Naive thymus-derived CD8-positive, alpha-beta T cell (primary cell): ENCODE data around the gene PPL. TPM values are rescaled to one million over a fixed set of nuclear protein-coding genes. Genes with fewer than 3 reads are reported as not detected.

ENCODE experiments used
- ATAC-seq, 2 donors: fragments of 150-1000 bp; cut with Tn5 transposase in 1 of 2; sonication (Bioruptor Pico), chemical (Tn5 transposase) in 1 of 2; 1 replicate in 1 of 2; 2 replicates in 1 of 2; pipeline ENCODE4 v1.10.0; 2021; ENCODE audit warnings: mild to moderate bottlenecking in 2 of 2, moderate library complexity in 2 of 2
- POLR2A ChIA-PET: fragments of 350-600 bp; sonication (Branson Sonifier 250); formaldehyde crosslinking; loops from one replicate; lab custom pipeline; 2021; ENCODE audit warnings: antibody characterized with exemption; lab: Charles Lee
- DNase-seq, 10 donors: peaks; one replicate each; pipeline versions ENCODE4 v3.0.0 to v3.0.0-alpha.2; 2020 to 2022
- H3K27ac Mint-ChIP-seq, 10 donors: one replicate each; pipeline ENCODE4 v1.8.0; 2020 to 2022; ENCODE audit warnings: mild to moderate bottlenecking in 10 of 10, mixed read lengths in 10 of 10, moderate library complexity in 4 of 10, inconsistent platforms in 1 of 10
- H3K27me3 Mint-ChIP-seq, 5 donors: one replicate each; pipeline ENCODE4 v1.8.0; 2021 to 2022; ENCODE audit warnings: mixed read lengths in 5 of 5
- H3K36me3 Mint-ChIP-seq, 3 donors: one replicate each; pipeline ENCODE4 v1.8.0; 2020 to 2022; ENCODE audit warnings: mixed read lengths in 3 of 3, mild to moderate bottlenecking in 2 of 3, inconsistent platforms in 1 of 3
- H3K4me1 Mint-ChIP-seq, 4 donors: one replicate each; pipeline ENCODE4 v1.8.0; 2021 to 2022; ENCODE audit warnings: mixed read lengths in 4 of 4
- H3K4me3 Mint-ChIP-seq, 10 donors: one replicate each; pipeline ENCODE4 v1.8.0; 2020 to 2022; ENCODE audit warnings: mild to moderate bottlenecking in 10 of 10, mixed read lengths in 10 of 10, moderate library complexity in 6 of 10, inconsistent platforms in 1 of 10
- H3K9me3 Mint-ChIP-seq, 9 donors: one replicate each; pipeline ENCODE4 v1.8.0; 2020 to 2022; ENCODE audit warnings: mixed read lengths in 9 of 9, mild to moderate bottlenecking in 3 of 9, inconsistent platforms in 1 of 9, moderate library complexity in 1 of 9
- polyA plus RNA-seq, 3 donors: library from polyadenylated mRNA; unstranded; fragments of 300-500 nt; fragmentation: Illumina TruSeq; gene quantifications; one replicate each; pipeline ENCODE4 v1.2.3, GENCODE V29; 2021
- total RNA-seq, 8 experiments: library from RNA in 2 of 8; stranded (reverse) in 2 of 8; gene quantifications; one replicate each; pipeline ENCODE4 v1.2.3 and lab custom pipeline; 2021 to 2026

The PPL gene
- total and polyA plus RNA-seq, 5 experiments from 2014 or later, result 0.48 TPM; not detected in 4

- POLR2A ChIA-PET, result no interaction called here
- DNase-seq, result no peak
- peaks cover 2 to 8% (median 6%) of the 10 kb centered on the region in 5 donors for H3K27me3 Mint-ChIP-seq
Observed at GRCh38 chr16:4925791-4926190, 11.2 kb downstream of the PPL start.

GRCh38 chr16:4925293-4925607 lies 11.7 kb downstream of the PPL start:
- Mint-ChIP-seq H3K36me3 (peaks cover 2 to 11% (median 5%) of the 10 kb centered on the region in 3 donors), H3K9me3 (peaks cover 0 to 27% (median 9%) of the 10 kb centered on the region in 9 donors)

More at GRCh38 chr16:4925791-4926190, 11.2 kb downstream of the PPL start:
- no peak for ATAC-seq
- Mint-ChIP-seq H3K36me3 (peaks cover 2 to 11% (median 5%) of the 10 kb centered on the region in 3 donors), H3K4me1 (peaks cover 0 to 3% (median 0%) of the 10 kb centered on the region in 4 donors), H3K9me3 (peaks cover 0 to 27% (median 9%) of the 10 kb centered on the region in 9 donors), H3K4me3 (no peak overlapping the region), H3K27ac (no peak overlapping the region)

DNA sequence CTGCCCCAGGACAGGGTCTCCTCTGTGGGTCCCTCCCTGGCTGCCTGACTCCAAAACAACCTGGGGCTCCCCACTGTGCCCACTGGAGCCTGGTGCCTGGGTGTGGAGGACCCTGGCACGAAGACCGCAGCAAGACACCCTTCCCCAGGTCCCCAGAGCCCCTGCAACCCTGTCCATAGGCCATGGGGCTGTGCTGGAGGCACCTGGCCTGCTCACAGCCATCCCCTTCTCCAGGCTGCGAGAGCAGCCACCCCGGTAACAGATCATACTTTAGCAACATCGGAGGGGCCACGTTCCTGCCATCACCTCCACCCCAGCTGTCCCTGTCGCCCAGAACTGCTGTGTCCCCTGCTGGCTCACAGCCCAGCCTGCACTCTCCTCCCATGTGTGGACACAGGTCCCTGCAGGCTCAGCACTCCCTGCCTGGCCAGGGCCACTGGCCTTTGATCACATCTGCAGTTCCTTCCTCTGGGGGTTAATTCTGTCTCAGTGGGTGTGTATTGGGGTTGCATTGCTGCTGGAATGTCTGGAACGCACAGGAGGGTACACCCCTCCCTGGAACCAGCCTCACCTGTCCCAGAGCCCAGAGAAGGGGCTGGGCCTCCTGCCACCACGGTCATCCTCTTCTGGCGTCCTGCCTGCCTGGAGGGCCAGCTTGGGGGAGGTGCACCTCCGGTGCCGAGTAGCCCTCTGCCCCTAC lies 12.2 kb downstream of the PPL start:
- peaks cover 2 to 11% (median 5%) of the 10 kb centered on the region in 3 donors for H3K36me3 Mint-ChIP-seq
- no peak for ATAC-seq
- no peak overlapping the region for H3K4me3 Mint-ChIP-seq
- POLR2A ChIA-PET, result no interaction called here
- H3K27me3 Mint-ChIP-seq, result peaks cover 0 to 7% (median 4%) of the 10 kb centered on the region in 5 donors
- peaks cover 0 to 3% (median 0%) of the 10 kb centered on the region in 4 donors for H3K4me1 Mint-ChIP-seq
- H3K9me3 Mint-ChIP-seq, result peaks cover 0 to 27% (median 9%) of the 10 kb centered on the region in 9 donors
- no peak for DNase-seq
- no peak overlapping the region for H3K27ac Mint-ChIP-seq

More at GRCh38 chr16:4925293-4925607, 11.7 kb downstream of the PPL start:
- Mint-ChIP-seq H3K4me1 (peaks cover 0 to 3% (median 0%) of the 10 kb centered on the region in 4 donors), H3K4me3 (no peak overlapping the region), H3K27ac (no peak overlapping the region), H3K27me3 (peaks cover 0 to 7% (median 4%) of the 10 kb centered on the region in 5 donors)
- DNase-seq (no peak), ATAC-seq (no peak)
- POLR2A ChIA-PET, result no interaction called here

DNA sequence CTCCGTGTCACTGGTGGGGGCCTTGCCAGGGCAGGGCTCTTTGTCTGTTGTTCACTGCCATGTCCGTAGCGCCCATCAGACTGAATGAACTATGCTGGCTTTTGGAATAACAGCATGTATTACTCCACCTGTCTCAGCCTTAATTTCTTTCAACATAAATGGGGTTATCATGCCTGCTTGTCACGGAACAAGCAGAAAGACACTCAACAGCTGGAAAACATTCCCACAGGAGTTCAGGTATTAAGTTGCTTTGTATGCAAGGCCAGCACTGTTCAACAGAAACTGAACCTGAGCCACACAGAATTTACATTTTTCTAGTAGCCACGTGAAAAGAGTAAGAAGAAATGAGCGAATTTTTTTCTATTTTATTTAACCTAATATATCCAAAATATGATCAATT lies 13.1 kb downstream of the PPL start:
- Mint-ChIP-seq H3K27ac (no peak overlapping the region), H3K4me3 (no peak overlapping the region), H3K36me3 (peaks cover 2 to 11% (median 5%) of the 10 kb centered on the region in 3 donors), H3K9me3 (peaks cover 0 to 22% (median 6%) of the 10 kb centered on the region in 9 donors), H3K27me3 (peaks cover 0 to 7% (median 4%) of the 10 kb centered on the region in 5 donors), H3K4me1 (no peaks in the 10 kb centered on the region)
- ATAC-seq, result no peak
- POLR2A ChIA-PET, result no interaction called here
- DNase-seq, result no peak

DNA sequence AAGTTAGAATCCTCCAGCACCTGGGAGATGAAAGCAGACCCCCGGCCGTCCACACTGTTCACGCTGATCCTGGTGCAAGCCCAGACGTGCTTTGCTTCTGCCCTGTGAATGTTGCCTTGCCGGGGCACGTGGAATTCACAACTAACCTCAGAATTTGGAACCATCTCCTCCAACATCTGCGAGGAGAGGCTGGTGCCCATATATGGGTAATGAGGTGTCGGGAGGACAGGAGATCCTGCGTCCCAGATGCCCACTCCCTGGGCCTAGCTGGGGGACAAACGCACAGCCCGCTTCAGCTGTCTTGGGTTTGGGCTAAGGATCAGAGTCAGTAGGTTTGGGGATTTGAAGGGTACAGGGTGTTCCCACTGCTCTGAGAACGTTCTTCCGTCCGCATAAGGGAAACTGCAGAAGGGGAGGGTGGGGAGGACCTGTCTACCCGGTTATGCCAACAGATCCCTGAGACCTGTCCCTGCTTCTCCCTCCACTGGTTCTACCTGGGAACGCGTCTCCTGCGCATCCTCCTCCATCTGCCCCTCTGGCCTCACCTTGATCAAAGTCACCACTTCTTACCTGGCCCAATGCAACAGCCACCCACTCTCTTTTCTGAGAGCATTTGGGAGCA lies 14.1 kb downstream of the PPL start:
- peaks cover 2 to 11% (median 5%) of the 10 kb centered on the region in 3 donors for H3K36me3 Mint-ChIP-seq
- H3K27ac Mint-ChIP-seq, result no peak overlapping the region
- peaks cover 0 to 7% (median 4%) of the 10 kb centered on the region in 5 donors for H3K27me3 Mint-ChIP-seq
- H3K4me3 Mint-ChIP-seq, result no peak overlapping the region
- H3K4me1 Mint-ChIP-seq, result no peaks in the 10 kb centered on the region
- POLR2A ChIA-PET, result interaction anchor here (0.6 kb wide), 1 partner anchor 90 kb away, joined by 4 read pairs; no protein-coding TSS in a partner anchor
- peaks cover 0 to 22% (median 6%) of the 10 kb centered on the region in 9 donors for H3K9me3 Mint-ChIP-seq
- no peak for DNase-seq
- no peak for ATAC-seq

DNA sequence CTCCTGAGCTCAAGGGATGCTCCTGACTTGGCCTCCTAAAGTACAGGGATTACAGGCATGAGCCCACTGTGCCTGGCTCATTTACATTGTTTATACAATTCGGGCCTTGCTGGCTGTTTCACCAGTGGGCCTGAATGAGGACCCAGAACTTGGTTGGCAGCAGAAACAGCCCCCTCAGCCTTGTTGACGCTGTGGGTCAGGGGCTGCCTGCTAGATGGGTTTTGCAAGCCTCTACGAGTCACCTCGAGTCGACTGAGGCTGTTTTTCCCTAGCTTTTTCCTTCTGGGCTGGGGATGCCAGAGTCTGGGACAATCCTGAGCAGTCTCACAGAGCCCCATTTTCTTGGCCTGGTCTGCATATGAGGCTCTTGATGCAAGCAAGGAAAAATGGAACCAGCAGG lies 16.1 kb downstream of the PPL start:
- Mint-ChIP-seq H3K4me1 (no peaks in the 10 kb centered on the region), H3K27me3 (peaks cover 0 to 7% (median 6%) of the 10 kb centered on the region in 5 donors), H3K9me3 (peaks cover 0 to 3% (median 0%) of the 10 kb centered on the region in 9 donors), H3K27ac (no peak overlapping the region), H3K36me3 (no peaks in the 10 kb centered on the region), H3K4me3 (no peak overlapping the region)
- ATAC-seq (no peak), DNase-seq (no peak)
- POLR2A ChIA-PET, result no interaction called here

- Mint-ChIP-seq H3K4me1 (no peaks in the 10 kb centered on the region), H3K27ac (no peak overlapping the region), H3K4me3 (peak overlapping the region in 1 of 10 donors; percentile 29), H3K36me3 (no peaks in the 10 kb centered on the region), H3K27me3 (peaks cover 0 to 7% (median 6%) of the 10 kb centered on the region in 5 donors), H3K9me3 (no peaks in the 10 kb centered on the region)
- DNase-seq (no peak), ATAC-seq (no peak)
- POLR2A ChIA-PET, result no interaction called here
Observed at GRCh38 chr16:4918781-4919251, 18.1 kb downstream of the PPL start.

DNA sequence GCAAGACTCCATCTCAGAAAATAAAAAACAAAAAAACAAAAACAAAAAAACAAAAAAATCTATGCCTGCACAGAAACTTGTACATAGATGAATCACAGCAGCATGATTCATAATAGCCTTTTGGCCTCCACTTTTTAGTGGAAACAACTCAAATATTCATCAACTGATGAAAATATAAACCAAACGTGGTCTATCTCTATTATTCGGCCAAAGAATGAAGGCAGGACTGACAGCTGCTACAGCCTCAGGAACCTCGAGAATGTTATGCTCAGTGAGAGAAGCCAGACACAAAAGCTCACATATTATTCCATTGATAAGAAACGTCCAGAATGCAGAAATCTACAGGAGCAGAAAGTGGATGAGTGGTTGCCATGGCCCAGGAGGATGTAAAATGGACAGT lies 19.8 kb downstream of the PPL start:
- Mint-ChIP-seq H3K27me3 (peaks cover 0 to 3% (median 0%) of the 10 kb centered on the region in 5 donors), H3K4me3 (no peak overlapping the region), H3K36me3 (no peaks in the 10 kb centered on the region), H3K27ac (no peak overlapping the region), H3K4me1 (no peaks in the 10 kb centered on the region), H3K9me3 (no peaks in the 10 kb centered on the region)
- POLR2A ChIA-PET, result interaction anchor here (1.0 kb wide), 1 partner anchor 11 kb away, joined by 3 read pairs; no protein-coding TSS in a partner anchor
- ATAC-seq, result no peak
- DNase-seq, result no peak

DNA sequence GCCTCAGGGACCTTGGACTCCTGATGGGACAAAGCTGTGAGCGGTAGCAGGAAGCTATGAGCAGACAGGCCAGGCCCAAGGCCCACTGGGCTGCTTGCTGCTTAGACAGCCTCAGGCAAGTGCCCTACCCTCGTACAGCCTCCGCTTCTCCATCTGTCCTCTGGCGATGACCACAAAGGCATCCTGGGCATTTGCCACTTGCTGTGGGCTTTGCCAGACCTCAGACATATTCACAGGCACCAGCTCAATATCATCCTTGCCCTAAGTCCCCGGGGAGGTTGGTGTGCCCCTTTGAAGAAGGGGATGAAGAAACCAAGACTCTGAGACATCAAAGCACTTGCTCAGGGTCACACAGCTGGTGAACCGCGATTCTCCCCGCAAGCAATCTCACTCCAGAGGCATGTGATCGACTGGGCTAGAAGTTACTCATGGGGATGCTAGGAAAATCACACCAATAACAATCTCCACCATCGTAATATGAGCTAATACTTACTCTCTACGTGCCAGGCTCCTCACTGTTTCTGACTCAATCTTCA lies 21.7 kb downstream of the PPL start:
- Mint-ChIP-seq H3K4me1 (no peaks in the 10 kb centered on the region), H3K36me3 (no peaks in the 10 kb centered on the region), H3K4me3 (no peak overlapping the region), H3K27ac (no peak overlapping the region), H3K27me3 (peaks cover 0 to 3% (median 0%) of the 10 kb centered on the region in 5 donors), H3K9me3 (no peaks in the 10 kb centered on the region)
- DNase-seq, result no peak
- POLR2A ChIA-PET, result no interaction called here
- no peak for ATAC-seq

DNA sequence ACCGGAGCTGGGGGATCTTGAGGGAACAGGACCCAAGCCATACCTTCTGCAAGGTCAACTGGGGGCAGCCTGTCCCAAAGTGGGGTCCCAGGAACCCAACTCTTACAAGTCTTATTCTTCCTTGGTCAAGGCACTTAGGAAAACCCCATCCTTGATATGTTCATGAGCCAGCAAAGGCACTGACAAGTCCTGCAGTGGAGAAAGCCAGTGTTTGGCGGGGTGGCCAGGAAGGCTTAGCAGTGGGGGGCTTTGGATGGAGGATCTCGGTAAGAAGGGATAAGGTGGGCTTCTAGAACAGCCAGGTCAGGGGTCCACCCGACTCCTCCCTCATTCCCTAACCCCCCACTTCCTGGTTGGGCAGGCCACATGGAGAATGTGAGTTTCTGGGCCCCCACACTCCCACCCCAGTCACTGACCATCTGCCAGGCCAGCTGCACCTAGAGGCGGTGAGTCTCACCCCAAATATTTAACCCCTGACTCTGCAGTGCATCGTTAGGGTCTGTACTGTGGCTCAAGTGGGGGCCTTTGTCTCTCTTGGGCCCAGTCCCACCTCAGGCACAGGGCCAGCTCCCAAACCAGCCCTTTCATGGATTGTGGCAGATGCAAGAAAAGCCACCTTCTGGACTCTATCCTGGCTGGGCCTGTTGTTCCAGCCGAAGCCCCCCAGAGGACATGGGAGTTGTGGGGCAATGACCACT lies 22.3 kb downstream of the PPL start:
- POLR2A ChIA-PET, result no interaction called here
- no peak for DNase-seq

GRCh38 chr16:4913774-4914525 lies 23.0 kb downstream of the PPL start:
- no peaks in the 10 kb centered on the region for H3K9me3 Mint-ChIP-seq
- no peaks in the 10 kb centered on the region for H3K4me1 Mint-ChIP-seq
- POLR2A ChIA-PET, result no interaction called here
- H3K4me3 Mint-ChIP-seq, result no peak overlapping the region
- ATAC-seq, result no peak
- DNase-seq, result no peak
- H3K36me3 Mint-ChIP-seq, result no peaks in the 10 kb centered on the region
- no peak overlapping the region for H3K27ac Mint-ChIP-seq
- peaks cover 0 to 3% (median 0%) of the 10 kb centered on the region in 5 donors for H3K27me3 Mint-ChIP-seq

More for the DNA sequence above, 22.3 kb downstream of the PPL start:
- Mint-ChIP-seq H3K27ac (no peak overlapping the region), H3K4me1 (no peaks in the 10 kb centered on the region), H3K9me3 (no peaks in the 10 kb centered on the region), H3K36me3 (no peaks in the 10 kb centered on the region), H3K4me3 (no peak overlapping the region), H3K27me3 (peaks cover 0 to 3% (median 0%) of the 10 kb centered on the region in 5 donors)
- no peak for ATAC-seq
